ENCODE data around the gene TMEM132D.
"Not testable (repeated sequence)": the region's sequence is repeated elsewhere in the genome, so short reads cannot be mapped to it uniquely, and the experiment has no call there.

Gene TMEM132D

GRCh38 chr12:129080391-129080790, 823.4 kb downstream of the TMEM132D start:
- no peak for DNase-seq

- DNase-seq = no peak
These were observed 824.1 kb downstream of the TMEM132D start for GRCh38 chr12:129079719-129080118.

GRCh38 chr12:129076441-129077320, 827.1 kb downstream of the TMEM132D start:
- no peak for DNase-seq

- no peak for DNase-seq
These were observed 828.2 kb downstream of the TMEM132D start for GRCh38 chr12:129075460-129076208.

- no peak for DNase-seq
These were observed 829.4 kb downstream of the TMEM132D start for GRCh38 chr12:129074379-129074778.

GRCh38 chr12:129073157-129073915, 830.5 kb downstream of the TMEM132D start:
- no peak for DNase-seq

- no peak for DNase-seq
These were observed 832.5 kb downstream of the TMEM132D start for GRCh38 chr12:129071362-129071761.

GRCh38 chr12:129069886-129070285, 833.9 kb downstream of the TMEM132D start:
- DNase-seq = no peak

- DNase-seq = no peak
These were observed 835.1 kb downstream of the TMEM132D start for GRCh38 chr12:129068684-129069083.

GRCh38 chr12:129067491-129067890, 836.3 kb downstream of the TMEM132D start:
- no peak for DNase-seq

- DNase-seq = no peak
These were observed 839.5 kb downstream of the TMEM132D start for GRCh38 chr12:129064209-129064855.

- no peak for DNase-seq
These were observed 840.2 kb downstream of the TMEM132D start for GRCh38 chr12:129063600-129063999.

GRCh38 chr12:129053232-129053631, 850.6 kb downstream of the TMEM132D start:
- DNase-seq = no peak

- no peak for DNase-seq
These were observed 851.5 kb downstream of the TMEM132D start for GRCh38 chr12:129052373-129052772.

GRCh38 chr12:129049917-129050316, 853.9 kb downstream of the TMEM132D start:
- no peak for DNase-seq

- DNase-seq = not testable (repeated sequence)
These were observed 860.5 kb downstream of the TMEM132D start for GRCh38 chr12:129043334-129043733.

- no peak for DNase-seq
These were observed 867.7 kb downstream of the TMEM132D start for GRCh38 chr12:129036135-129036534.

- DNase-seq = no peak
These were observed 869.1 kb downstream of the TMEM132D start for GRCh38 chr12:129034558-129035289.

GRCh38 chr12:129028844-129029243, 875.0 kb downstream of the TMEM132D start:
- DNase-seq = no peak

- no peak for DNase-seq
These were observed 878.8 kb downstream of the TMEM132D start for GRCh38 chr12:129025055-129025454.

All from SHP77 treated with DMSO at 0.1 percent for 48 hours (cell line).